Stimulated activated CD4-positive, alpha-beta T cell treated with anti-CD3 and anti-CD28 coated beads, Interleukin-1b, Interleukin-23, amount 100 ng/mL, for 4 hours (primary cell): Measurements from ENCODE around the gene GPR32.
"Not testable (repeated sequence)": the region's sequence is repeated elsewhere in the genome, so short reads cannot be mapped to it uniquely, and the experiment has no call there.

Experiments used
- DNase-seq, 2 donors: peaks; one replicate each; pipeline ENCODE4 v3.0.0-alpha.2; 2020; ENCODE audit warnings: low read depth in 2 of 2

Gene GPR32

DNA sequence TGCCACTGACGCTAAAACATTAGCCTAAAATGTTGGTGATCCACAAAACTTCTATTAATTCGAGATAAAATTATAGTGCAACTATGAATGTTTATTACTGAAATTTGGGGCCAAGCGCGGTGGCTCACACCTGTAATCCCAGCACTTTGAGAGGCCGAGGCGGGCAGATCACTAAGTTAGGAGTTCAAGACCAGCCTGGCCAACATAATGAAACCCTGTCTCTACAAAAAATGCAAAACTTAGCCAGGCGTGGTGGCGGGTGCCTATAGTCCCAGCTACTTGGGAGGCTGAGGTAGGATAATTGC lies 13.5 kb downstream of the GPR32 start:
- not testable (repeated sequence) for DNase-seq

DNA sequence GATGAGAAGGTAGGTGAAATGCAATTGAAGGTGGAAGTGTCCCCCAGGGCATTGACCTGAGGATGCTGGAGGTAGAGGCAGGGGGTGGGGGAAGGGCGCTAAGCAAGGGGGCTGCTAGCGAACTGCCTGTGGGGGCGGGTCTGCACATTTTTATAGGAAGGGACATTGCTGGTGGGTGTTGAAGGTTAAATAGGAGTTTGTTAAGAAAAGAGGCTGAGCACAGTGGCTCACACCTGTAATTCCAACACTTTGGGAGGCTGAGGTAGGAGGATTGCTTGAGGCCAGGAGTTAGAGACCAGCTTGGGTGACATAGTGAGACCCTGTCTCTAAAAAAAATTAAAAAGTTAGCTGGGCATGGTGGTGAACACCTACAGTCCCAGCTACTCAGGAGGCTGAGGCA lies 14.4 kb downstream of the GPR32 start:
- no peak for DNase-seq

DNA sequence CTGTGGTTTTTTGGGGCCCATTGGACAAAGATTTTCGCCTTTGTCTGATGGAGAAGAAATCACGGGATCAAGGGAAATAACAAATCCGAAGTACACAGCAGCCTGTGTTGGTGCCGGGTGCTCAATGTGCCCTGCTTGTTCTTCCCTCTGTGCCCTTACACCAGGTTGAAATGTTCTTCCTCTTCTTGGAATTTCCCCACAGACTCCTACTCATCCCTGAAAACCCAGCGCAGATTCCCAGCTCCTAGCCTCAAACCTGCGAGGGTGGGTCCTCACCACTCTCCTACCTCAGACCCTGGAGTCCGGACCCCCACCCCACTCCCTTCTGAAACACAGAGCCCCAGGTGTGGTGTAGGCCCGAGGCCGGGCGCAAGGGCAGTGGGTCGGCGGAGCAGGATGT lies 15.1 kb downstream of the GPR32 start:
- no peak for DNase-seq

DNA sequence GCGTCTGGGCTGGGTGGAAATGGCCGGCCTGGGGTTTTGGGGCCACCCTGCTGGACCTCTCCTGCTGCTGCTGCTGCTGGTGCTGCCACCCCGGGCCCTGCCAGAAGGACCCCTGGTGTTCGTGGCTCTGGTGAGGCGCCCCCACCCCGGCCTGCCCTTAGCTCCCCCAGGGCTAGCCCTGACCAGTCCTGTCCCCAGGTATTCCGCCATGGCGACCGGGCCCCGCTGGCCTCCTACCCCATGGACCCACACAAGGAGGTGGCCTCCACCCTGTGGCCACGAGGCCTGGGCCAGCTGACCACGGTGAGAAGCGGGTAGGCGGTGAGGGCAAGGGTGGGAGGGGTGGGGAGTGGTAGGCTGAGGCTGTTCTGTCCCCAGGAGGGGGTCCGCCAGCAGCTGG lies 20.1 kb downstream of the GPR32 start, which contains the start of gene ACP4:
Gene ACP4, plus strand, starts transcription at position 20 of the 400 bp plus-strand sequence. Its CDS starts 0 bp downstream, at position 20.
- DNase-seq: no peak

DNA sequence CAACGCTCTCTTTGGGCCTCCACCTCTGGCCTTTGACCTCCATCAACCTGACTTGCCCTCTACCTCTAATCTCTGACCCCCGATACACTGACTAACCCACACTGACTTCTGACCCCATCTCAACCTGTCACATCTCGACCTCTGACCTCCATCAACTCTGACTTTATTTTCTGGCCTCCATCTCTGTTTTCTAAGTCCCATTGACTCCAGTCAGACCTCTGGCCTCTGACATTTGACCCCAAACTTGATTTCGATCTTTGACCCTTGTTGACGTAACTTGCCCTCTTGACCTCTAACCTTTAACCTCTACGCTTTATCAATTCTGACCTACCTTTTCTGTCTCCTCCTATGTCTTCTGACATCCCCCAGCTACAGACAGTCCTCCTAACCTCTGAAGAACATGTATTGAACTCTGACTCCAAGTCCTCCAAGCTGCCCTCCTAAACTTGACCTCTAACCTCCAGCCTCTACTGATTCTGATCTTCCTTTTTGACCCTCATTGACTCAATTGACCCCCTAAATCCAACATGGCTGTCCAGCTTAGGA lies 20.7 kb downstream of the GPR32 start:
- DNase-seq: no peak

DNA sequence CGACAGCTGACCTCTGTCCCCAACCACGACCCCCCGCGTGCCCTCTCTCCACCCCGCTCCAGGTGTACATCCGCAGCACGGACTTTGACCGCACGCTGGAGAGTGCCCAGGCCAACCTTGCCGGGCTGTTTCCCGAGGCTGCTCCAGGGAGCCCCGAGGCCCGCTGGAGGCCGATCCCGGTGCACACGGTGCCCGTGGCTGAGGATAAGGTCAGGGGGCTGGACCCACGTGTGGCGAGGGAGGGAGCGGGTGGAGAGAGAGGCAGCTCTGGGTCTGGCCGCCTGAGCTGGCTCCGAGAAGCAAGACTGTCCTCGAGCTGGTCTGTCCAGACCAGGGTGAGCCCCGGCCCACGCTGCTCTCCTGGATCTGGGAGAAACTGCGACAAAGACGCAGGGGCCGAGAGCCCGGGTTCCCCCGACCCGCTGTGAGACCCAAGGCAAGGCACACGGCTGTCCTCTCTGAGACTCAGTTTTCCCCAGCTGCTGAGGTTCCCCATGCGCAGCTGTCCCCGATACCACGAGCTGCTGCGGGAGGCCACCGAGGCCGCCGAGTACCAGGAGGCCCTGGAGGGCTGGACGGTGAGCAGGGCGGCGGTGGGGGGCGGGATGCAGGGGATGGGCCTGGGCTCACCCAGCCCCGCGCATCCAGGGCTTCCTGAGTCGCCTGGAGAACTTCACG lies 21.5 kb downstream of the GPR32 start:
- no peak for DNase-seq

DNA sequence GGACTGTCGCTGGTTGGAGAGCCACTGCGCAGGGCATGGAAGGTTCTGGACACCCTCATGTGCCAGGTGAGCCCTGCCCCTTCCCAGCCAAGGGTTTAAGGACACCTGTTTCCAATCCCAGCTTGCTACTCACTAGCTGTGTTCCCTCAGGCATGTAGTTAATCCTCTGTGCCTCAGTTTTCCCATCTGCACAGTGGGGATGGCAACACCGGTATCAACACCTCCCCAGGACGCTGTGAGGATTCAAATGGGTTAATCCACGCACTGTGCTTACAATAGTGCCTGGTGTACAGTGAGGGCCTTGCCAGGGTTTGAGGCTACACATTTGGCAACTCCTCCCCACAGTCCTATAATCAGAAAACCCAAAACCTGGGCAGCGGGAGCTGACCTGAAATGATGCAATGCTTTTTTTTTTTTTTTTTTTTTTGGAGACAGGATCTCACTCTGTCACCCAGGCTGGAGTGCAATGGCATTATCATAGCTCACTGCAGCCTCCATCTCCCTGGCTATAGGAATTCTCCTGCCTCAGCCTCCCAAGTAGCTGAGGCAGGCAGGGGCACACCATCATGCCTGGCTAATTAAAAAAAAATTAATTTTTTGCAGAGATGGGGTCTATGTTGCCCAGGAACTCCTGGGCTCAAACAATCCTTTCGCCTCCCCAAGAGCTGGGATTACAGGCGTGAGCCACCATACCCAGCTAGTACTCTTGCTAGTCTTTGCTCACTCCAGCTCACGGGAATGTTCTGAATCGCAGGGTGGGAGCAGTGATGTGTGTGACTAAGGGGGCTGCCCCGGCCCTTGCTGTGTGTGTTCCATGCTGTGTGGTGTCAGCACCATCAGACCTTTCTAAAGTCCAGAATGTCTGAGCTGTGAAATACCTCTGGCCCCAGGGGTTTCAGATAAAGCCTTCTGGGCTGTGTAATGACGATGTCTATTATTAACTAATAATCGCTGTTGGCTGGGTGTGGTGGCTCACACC lies 22.3 kb downstream of the GPR32 start:
- DNase-seq: no peak

DNA sequence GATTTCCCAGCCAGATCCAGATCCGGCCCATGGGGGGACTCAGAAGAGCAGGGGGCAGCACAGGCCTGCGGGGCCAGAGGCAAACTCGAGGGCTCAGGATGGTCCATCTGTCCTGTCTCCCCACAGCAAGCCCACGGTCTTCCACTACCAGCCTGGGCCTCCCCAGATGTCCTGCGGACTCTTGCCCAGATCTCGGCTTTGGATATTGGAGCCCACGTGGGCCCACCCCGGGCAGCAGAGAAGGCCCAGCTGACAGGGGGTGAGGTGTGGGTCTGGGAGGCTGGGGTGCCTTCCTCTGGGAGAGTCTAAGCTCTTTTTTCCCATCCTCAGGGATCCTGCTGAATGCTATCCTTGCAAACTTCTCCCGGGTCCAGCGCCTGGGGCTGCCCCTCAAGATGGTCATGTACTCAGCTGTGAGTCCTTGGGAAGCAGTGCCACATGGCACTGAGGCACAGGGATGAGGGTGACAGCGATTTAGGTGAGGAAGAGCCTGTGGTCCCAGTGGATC lies 23.3 kb downstream of the GPR32 start:
- DNase-seq: no peak

DNA sequence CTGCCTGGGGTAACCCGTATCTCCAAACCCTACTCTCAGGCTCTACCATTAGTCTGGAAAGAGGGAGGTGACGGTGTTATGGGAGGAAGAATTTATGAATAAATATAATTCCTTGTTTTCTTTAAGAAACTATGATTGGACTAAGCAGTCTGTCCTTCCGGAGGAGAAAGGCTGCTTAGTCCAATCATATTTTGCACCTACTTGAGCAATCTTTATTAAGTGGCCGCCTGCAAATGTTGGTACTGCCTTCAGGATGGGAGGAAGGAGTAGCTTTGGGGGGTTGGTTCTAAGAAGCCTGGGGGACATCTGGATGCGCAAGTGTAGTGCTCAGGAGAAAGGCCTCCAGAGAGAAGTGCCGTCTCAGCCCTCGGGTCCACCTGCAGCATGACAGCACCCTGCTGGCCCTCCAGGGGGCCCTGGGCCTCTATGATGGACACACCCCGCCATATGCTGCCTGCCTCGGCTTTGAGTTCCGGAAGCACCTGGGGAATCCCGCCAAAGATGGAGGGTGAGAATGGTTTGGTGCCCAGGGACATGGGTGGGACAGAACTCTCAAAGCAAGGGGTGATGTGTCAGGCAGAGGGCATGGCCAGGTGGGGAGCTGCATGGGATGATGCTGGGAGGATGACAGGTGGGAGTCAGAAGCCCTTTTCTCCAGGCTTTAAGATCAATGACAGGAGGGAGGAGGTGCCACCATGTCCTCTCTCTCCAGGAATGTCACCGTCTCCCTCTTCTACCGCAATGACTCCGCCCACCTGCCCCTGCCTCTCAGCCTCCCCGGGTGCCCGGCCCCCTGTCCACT lies 24.0 kb downstream of the GPR32 start:
- DNase-seq: peak in 1 of 2 donors; percentile 40

DNA sequence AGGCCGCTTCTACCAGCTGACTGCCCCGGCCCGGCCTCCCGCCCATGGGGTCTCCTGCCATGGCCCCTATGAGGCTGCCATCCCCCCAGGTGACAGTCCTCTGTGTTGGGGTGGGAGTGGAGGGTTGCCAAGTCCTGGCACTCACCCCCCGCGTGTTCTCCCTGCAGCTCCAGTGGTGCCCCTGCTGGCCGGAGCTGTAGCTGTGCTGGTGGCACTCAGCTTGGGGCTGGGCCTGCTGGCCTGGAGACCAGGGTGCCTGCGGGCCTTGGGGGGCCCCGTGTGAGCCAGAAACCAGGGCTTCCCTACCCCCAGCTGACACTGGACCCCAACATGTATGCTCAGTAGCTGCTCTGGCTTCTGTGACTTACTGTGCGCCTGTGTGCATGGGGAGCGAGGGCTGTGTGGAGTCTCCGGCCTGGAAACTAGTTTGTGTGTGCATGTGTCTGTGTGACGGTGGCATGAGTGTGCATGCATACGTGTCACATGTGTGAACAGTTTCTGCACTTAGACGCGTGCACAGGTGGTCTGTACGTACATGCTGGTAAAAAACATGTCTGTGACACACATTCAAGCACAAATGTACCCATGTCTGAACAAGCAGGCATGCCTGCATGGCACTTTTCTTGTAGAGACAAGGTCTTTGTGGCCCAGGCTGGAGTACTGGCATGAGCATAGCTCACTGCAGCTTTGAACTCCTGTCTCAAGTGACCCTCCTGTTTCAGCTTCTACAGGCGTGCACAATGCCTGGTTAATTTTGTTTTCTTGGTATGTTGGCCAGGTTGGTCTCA lies 24.8 kb downstream of the GPR32 start:
- peak in 1 of 2 donors; percentile 44 for DNase-seq

DNA sequence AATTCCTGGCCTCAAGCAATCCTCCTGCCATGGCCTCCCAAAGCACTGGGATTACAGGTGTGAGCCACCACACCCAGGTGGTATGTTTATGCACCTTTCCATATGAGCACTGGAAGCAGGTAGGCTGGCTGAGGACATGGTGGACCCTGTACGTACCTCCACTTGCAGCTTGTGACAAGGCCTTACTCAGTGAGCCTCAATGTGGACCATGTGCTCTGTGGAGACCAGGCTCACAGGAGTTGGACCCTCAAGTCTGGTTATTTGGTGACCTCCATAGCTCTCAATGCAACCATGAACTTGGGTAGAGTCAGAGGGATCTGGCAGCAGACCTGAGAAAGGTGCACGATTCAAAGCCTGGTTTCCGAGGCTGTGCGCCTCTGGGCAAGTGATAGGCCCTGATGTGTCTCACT lies 25.4 kb downstream of the GPR32 start:
- DNase-seq: no peak

DNA sequence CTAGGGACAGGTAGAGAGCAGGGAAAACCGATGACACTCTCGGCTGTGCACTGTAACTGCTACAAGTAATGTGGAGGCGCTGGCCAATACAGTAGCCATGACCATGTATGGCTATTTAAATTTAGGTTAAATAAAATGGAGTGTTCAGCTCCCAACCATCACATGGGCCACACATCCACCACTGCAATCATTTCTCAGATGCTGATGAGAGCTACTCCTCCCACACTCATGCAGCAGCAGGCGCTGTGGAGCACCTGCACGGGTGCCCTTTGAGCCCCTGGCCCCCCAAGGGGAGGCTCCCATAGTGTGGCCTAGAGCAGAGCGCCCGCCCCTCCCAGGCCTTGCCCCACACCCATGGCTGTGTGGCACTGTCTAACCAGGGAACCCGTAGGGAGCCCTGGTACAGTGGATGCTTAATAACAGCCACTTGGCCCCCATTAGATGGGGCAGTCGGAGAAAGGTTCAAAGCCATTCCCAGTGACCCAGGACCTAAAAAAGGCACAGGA lies 25.9 kb downstream of the GPR32 start:
- DNase-seq: no peak

DNA sequence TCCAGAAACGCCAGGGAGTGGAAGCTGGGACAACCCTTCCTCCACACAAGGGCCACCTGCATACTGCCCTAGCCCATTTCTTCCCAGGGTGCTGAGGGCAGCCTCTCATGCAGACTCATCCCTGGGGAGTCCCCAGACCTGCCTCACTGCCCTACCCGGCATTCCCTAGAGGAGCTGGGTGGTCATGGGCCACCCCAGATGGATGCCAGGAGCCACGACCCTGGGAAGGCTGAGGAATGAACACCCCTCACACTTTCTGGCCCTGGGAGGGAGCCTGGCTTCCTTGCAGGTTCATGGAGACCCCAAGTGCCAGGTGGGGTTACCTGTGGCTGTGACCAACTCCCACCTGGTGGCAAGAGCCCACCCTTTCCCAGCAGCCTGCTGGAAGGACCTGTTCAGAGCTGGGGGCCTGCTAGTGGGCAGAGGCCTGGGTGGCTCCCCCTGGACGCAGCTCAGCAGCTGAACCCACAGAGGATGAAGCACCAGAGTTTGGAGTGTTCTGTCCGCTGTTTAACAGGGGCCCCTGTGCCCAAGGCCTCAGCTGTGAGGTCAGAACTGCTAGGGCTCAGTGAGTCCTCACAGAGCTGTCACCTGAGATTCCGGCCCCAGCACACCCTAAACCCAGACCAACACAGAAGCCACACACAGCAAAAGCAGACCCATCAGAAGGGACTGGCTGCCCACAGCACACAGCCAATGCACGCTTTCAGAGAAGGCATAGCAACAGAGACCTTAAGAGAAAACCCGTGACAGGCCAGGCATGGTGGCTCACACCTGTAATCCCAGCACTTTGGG lies 26.6 kb downstream of the GPR32 start:
- DNase-seq: no peak

DNA sequence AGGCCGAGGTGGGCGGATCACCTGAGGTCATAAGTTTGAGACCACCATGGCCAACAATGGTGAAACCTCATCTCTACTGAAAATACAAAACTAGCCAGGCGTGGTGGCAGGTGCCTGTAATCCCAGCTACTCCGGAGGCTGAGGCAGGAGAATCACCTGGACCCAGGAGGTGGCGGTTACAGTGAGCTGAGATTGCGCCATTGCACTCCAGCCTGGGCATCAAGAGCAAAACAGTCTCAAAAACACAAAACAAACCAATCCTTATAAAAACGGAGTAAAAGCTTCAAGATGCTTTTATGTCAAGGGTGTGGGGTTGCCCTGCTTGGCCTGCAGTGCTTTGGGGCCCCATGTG lies 27.1 kb downstream of the GPR32 start:
- DNase-seq: no peak

DNA sequence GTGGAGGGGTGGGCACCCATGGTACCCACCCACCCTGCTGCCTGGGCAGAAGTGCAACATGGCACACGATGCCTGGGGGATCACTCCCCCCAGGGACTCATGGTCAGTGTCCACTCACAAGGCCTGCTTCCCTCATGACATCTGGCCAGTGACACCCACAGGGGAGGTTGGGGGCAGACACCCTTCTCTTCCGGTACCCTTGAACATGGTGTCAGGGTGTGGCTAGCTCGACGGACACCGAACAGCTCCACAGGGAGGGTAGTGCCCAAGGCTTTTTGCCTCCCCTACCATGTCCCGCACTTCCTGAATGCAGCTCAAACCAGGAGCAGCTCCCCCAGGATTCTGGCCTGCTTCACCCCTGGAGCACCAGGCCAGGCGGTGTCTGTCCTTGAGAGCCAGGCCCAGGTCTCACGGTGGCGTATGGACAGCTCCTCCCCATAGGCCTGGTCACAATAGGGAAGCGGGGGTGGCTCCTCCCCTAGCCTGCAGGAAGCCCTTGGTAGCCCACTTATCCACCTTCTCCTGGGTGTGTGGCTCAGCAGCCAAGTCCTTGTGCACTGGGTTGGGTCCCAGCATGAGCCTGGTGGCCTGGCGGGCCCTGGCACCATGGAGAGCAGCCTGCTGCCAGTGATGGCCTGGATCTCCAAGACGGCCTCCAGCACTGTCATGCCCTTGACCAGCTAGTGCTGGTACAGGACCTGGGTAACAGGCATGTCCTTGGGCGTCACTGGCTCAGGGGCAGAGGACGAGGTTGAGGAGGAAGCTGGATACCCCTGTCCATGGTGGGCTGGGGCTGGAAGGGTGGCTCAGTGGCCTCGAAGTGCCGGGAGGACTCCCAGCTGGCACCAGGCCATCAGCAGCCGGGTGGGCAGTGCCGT lies 27.8 kb downstream of the GPR32 start:
- DNase-seq: no peak

DNA sequence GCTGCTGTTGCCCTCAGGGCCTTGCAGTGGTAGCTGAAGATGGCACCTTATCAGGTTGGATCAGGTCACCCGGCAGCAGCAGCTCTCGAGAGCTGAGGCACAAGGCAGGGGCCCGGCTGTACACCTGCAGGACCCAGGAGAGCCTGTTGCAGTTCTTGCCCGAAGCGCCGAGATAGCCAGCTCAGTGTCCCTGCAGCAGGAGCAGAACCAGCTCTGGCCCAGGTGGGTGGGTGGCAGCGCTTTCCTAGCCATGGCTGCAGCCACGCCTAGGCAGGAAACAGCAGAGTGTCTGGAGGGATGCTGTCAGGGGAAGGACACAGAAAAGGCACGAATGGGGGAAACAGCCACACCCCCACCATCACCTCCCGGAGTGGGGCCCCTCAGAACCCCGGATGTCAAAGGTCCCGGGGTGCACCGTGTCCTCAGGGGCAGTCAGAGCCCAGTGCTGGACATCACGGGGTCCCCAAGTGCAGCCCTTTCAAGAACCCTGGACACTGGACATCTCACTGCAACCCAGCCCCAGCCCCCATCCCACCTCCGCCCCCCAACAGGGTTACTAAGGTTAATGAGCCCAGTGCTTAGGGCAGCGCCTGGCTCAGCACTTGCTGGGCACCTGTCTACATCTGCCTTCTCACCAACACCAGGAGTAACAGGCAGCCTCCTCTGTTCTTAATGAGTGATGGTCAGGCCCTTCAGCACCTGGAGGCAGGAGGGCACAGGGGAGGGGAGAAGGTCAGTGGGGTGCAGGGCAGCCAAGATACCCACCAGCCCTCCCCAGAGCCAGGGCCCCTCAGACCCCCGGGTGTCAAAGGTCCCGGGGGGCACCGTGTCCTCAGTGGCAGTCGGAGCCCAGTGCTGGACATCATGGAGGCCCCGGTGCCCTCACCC lies 28.6 kb downstream of the GPR32 start:
- no peak for DNase-seq

DNA sequence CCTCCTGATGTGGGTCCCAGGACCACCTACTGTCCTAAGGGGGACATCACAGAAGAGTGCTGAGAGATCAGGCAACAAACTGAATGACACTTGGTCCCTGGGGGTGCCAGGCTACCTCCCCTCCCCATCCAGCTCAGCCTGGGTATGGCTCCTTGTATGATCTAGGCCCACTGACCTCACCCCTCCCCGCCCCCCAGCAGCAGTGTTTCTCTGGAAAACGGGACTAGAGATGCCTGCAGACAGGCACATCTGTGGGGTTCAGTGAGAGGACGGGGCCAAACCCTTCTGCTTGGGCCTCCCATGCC lies 29.2 kb downstream of the GPR32 start:
- no peak for DNase-seq

DNA sequence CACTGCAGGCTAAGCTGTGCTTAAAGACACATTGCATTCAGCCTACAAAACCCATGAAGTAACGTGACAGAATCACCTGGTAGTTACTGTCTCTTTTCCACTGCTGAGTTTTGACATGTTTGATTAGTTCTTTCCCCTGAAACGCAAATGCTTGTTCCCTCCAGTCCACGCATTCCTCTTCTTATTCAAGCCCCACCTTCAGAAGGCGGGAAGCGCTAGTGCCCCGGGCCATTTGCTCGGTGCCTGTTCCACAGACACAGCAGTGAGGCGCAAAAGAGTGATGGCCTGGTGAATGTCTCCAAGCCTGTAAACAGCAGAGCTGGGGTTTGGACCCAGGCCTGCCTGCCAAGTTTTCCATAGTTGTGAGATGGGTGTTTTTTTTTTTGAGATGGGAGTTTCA lies 30.8 kb downstream of the GPR32 start:
- no peak for DNase-seq
